NCI-H128 (cell line): ENCODE data around the gene HIP1.
"Not testable (repeated sequence)": the region's sequence is repeated elsewhere in the genome, so short reads cannot be mapped to it uniquely, and the experiment has no call there.

Source experiments
- DNase-seq: peaks from one replicate; lab custom pipeline; 2025; ENCODE audit not compliant: unreplicated experiment; lab: John Stamatoyannopoulos, UW

Gene HIP1

GRCh38 chr7:75717746-75718145, 21.0 kb downstream of the HIP1 start:
- not testable (repeated sequence) for DNase-seq

- DNase-seq = no peak
Observed at GRCh38 chr7:75716992-75717626, 21.6 kb downstream of the HIP1 start.

- no peak for DNase-seq
Observed at GRCh38 chr7:75715864-75716263, 22.9 kb downstream of the HIP1 start.

- no peak for DNase-seq
Observed at GRCh38 chr7:75712517-75713361, 26.0 kb downstream of the HIP1 start.

- DNase-seq = no peak
Observed at GRCh38 chr7:75711656-75712514, 26.9 kb downstream of the HIP1 start.

- no peak for DNase-seq
Observed at GRCh38 chr7:75711076-75711475, 27.7 kb downstream of the HIP1 start.

GRCh38 chr7:75704928-75705327, 33.8 kb downstream of the HIP1 start:
- DNase-seq = no peak

- no peak for DNase-seq
Observed at GRCh38 chr7:75702515-75702914, 36.2 kb downstream of the HIP1 start.

- DNase-seq = no peak
Observed at GRCh38 chr7:75699993-75700392, 38.7 kb downstream of the HIP1 start.

GRCh38 chr7:75698358-75698757, 40.4 kb downstream of the HIP1 start:
- DNase-seq = no peak

GRCh38 chr7:75696263-75697037, 42.3 kb downstream of the HIP1 start:
- no peak for DNase-seq

GRCh38 chr7:75694638-75695399, 43.9 kb downstream of the HIP1 start:
- no peak for DNase-seq

GRCh38 chr7:75693668-75694067, 45.1 kb downstream of the HIP1 start:
- DNase-seq = not testable (repeated sequence)

GRCh38 chr7:75691793-75692543, 46.8 kb downstream of the HIP1 start:
- no peak for DNase-seq

GRCh38 chr7:75690121-75690523, 48.6 kb downstream of the HIP1 start:
- DNase-seq = no peak

- DNase-seq = no peak
Observed at GRCh38 chr7:75689246-75690099, 49.3 kb downstream of the HIP1 start.

- no peak for DNase-seq
Observed at GRCh38 chr7:75688200-75689136, 50.3 kb downstream of the HIP1 start.
